HG03139 (cell line): Measurements from ENCODE around the gene DENND1A.
"Not testable (repeated sequence)": the region's sequence is repeated elsewhere in the genome, so short reads cannot be mapped to it uniquely, and the experiment has no call there.

Experiments
- ATAC-seq: cut with Tn5 transposase; IDR thresholded peaks from one replicate; pipeline ENCODE4 v1.9.1; 2021; ENCODE audit not compliant: unreplicated experiment

Gene DENND1A

GRCh38 chr9:123637945-123638634, 291.8 kb downstream of the DENND1A start:
- peak; percentile 64 for ATAC-seq

GRCh38 chr9:123637606-123637944, 292.4 kb downstream of the DENND1A start:
- peak; percentile 8 for ATAC-seq

GRCh38 chr9:123636805-123637204, 293.1 kb downstream of the DENND1A start:
- not testable (repeated sequence) for ATAC-seq

- ATAC-seq = no peak
These were observed 298.1 kb downstream of the DENND1A start for GRCh38 chr9:123631862-123632261.

- no peak for ATAC-seq
These were observed 299.7 kb downstream of the DENND1A start for GRCh38 chr9:123630233-123630632.

GRCh38 chr9:123629531-123629930, 300.4 kb downstream of the DENND1A start:
- no peak for ATAC-seq

- no peak for ATAC-seq
These were observed 307.1 kb downstream of the DENND1A start for GRCh38 chr9:123622711-123623241.

- ATAC-seq = no peak
These were observed 309.7 kb downstream of the DENND1A start for GRCh38 chr9:123620239-123620638.

GRCh38 chr9:123617952-123618678, 311.8 kb downstream of the DENND1A start:
- ATAC-seq = no peak

- ATAC-seq = no peak
These were observed 312.6 kb downstream of the DENND1A start for GRCh38 chr9:123617286-123617685.

- ATAC-seq = no peak
These were observed 313.2 kb downstream of the DENND1A start for GRCh38 chr9:123616707-123617106.

GRCh38 chr9:123615381-123615780, 314.5 kb downstream of the DENND1A start:
- no peak for ATAC-seq

GRCh38 chr9:123614306-123615263, 315.3 kb downstream of the DENND1A start:
- ATAC-seq = no peak

GRCh38 chr9:123611226-123611625, 318.7 kb downstream of the DENND1A start:
- no peak for ATAC-seq

- no peak for ATAC-seq
These were observed 320.1 kb downstream of the DENND1A start for GRCh38 chr9:123609844-123610243.

- ATAC-seq = peak; percentile 97
These were observed 321.8 kb downstream of the DENND1A start for GRCh38 chr9:123608104-123608503.

GRCh38 chr9:123607479-123607878, 322.4 kb downstream of the DENND1A start:
- ATAC-seq = no peak

GRCh38 chr9:123606141-123606540, 323.8 kb downstream of the DENND1A start:
- ATAC-seq = no peak

- ATAC-seq = no peak
These were observed 324.6 kb downstream of the DENND1A start for GRCh38 chr9:123605286-123605685.

GRCh38 chr9:123604861-123605260, 325.1 kb downstream of the DENND1A start:
- ATAC-seq = no peak

GRCh38 chr9:123601828-123602227, 328.1 kb downstream of the DENND1A start:
- no peak for ATAC-seq
